CD14-positive monocyte (primary cell): ENCODE results near the gene NDUFB2. TPM values are rescaled to one million over a fixed set of nuclear protein-coding genes. Genes with fewer than 3 reads are reported as not detected.

Experiments
- DNase-seq, 3 donors: peaks; one replicate each; pipeline ENCODE4 v3.0.0-alpha.2; 2011 to 2022
- H2AFZ ChIP-seq: 2 replicates; pipeline ENCODE4 v1.6.0; 2012; ENCODE audit warnings: mild to moderate bottlenecking, low read depth, low read length, inconsistent platforms; ENCODE audit not compliant: insufficient read depth, poor library complexity, severe bottlenecking
- H3K27ac ChIP-seq, 2 donors: 1 replicate in 1 of 2; 2 replicates in 1 of 2; pipeline ENCODE4 v1.5.1; 2012 to 2013; ENCODE audit warnings: low read length in 2 of 2, control low read depth in 1 of 2, inconsistent platforms in 1 of 2, low read depth in 1 of 2, mild to moderate bottlenecking in 1 of 2
- H3K27me3 ChIP-seq, 2 donors: one replicate each; pipeline versions ENCODE4 v1.6.0 to v1.6.1; 2011 to 2013; ENCODE audit warnings: low read length in 2 of 2; ENCODE audit not compliant: control insufficient read depth in 2 of 2, insufficient read depth in 2 of 2
- H3K36me3 ChIP-seq, 2 donors: replicated peaks in 1 of 2; 1 replicate in 1 of 2; 2 replicates in 1 of 2; pipeline versions ENCODE4 v1.5.1 to v1.6.1; 2012 to 2013; ENCODE audit warnings: low read length in 2 of 2, control low read depth in 1 of 2, inconsistent platforms in 1 of 2, mild to moderate bottlenecking in 1 of 2; ENCODE audit not compliant: insufficient read depth in 2 of 2, control insufficient read depth in 1 of 2
- H3K4me1 ChIP-seq, 2 donors: 1 replicate in 1 of 2; 2 replicates in 1 of 2; pipeline versions ENCODE4 v1.5.1 to v1.6.1; 2012 to 2013; ENCODE audit warnings: low read length in 2 of 2, control low read depth in 1 of 2, inconsistent platforms in 1 of 2, mild to moderate bottlenecking in 1 of 2, moderate library complexity in 1 of 2; ENCODE audit not compliant: insufficient read depth in 2 of 2, control insufficient read depth in 1 of 2
- H3K4me2 ChIP-seq: replicated peaks from 2 replicates; pipeline ENCODE3; 2012; ENCODE audit warnings: low read length, moderate library complexity, mild to moderate bottlenecking; ENCODE audit not compliant: poor library complexity, severe bottlenecking; ENCODE audit errors: extremely low read depth
- H3K4me3 ChIP-seq, 3 experiments: fragments of 200-600 bp in 1 of 3; sonication (generic) in 1 of 3; replicated peaks in 1 of 3; 1 replicate in 2 of 3; 2 replicates in 1 of 3; pipeline ENCODE4 v1.5.1; 2011 to 2013; ENCODE audit warnings: low read length in 3 of 3, mild to moderate bottlenecking in 3 of 3, control low read depth in 2 of 3, low read depth in 2 of 3, inconsistent platforms in 1 of 3, moderate library complexity in 1 of 3
- H3K79me2 ChIP-seq: 2 replicates; pipeline ENCODE4 v1.6.0; 2012; ENCODE audit warnings: mild to moderate bottlenecking, control low read depth, inconsistent platforms, low read length, moderate library complexity; ENCODE audit not compliant: insufficient read depth
- H3K9ac ChIP-seq: 2 replicates; pipeline ENCODE4 v1.6.0; 2017; ENCODE audit warnings: low read length, mild to moderate bottlenecking; ENCODE audit not compliant: insufficient read depth, poor library complexity, severe bottlenecking
- H3K9me3 ChIP-seq, 2 donors: replicated peaks in 1 of 2; 1 replicate in 1 of 2; 2 replicates in 1 of 2; pipeline versions ENCODE4 v1.5.1 to v1.6.1; 2012 to 2013; ENCODE audit warnings: low read length in 2 of 2, control low read depth in 1 of 2; ENCODE audit not compliant: control insufficient read depth in 1 of 2, insufficient read depth in 1 of 2
- H4K20me1 ChIP-seq: 2 replicates; pipeline ENCODE4 v1.6.0; 2012; ENCODE audit warnings: mild to moderate bottlenecking, low read length, control low read depth, moderate library complexity; ENCODE audit not compliant: insufficient read depth
- H3K27ac Mint-ChIP-seq, 7 donors: one replicate each; pipeline ENCODE4 v1.8.0; 2020; ENCODE audit warnings: mild to moderate bottlenecking in 7 of 7, mixed read lengths in 7 of 7, moderate library complexity in 6 of 7, inconsistent platforms in 2 of 7
- H3K27me3 Mint-ChIP-seq, 3 donors: one replicate each; pipeline ENCODE4 v1.8.0; 2021 to 2022; ENCODE audit warnings: low read depth in 3 of 3, mild to moderate bottlenecking in 3 of 3, mixed read lengths in 3 of 3, moderate library complexity in 3 of 3, inconsistent platforms in 1 of 3
- H3K36me3 Mint-ChIP-seq, 2 donors: one replicate each; pipeline ENCODE4 v1.8.0; 2020; ENCODE audit warnings: mixed read lengths in 2 of 2, inconsistent platforms in 1 of 2, mild to moderate bottlenecking in 1 of 2
- H3K4me1 Mint-ChIP-seq: one replicate; pipeline ENCODE4 v1.8.0; 2020; ENCODE audit warnings: mild to moderate bottlenecking, mixed read lengths
- H3K4me3 Mint-ChIP-seq, 2 donors: one replicate each; pipeline ENCODE4 v1.8.0; 2020; ENCODE audit warnings: mild to moderate bottlenecking in 2 of 2, mixed read lengths in 2 of 2, moderate library complexity in 1 of 2
- H3K9me3 Mint-ChIP-seq, 7 donors: one replicate each; pipeline ENCODE4 v1.8.0; 2020 to 2022; ENCODE audit warnings: mixed read lengths in 7 of 7, mild to moderate bottlenecking in 6 of 7, moderate library complexity in 6 of 7, inconsistent platforms in 2 of 7
- CTCF ChIP-seq: fragments of 200-600 bp; IDR thresholded peaks from one replicate; pipeline ENCODE4 v1.8.0; 2022; ENCODE audit warnings: antibody characterized with exemption, mild to moderate bottlenecking
- WGBS: methylation state at CpG from one replicate; pipeline ENCODE4 v1.1.5; 2013; ENCODE audit warnings: missing lambda C conversion rate; ENCODE audit not compliant: insufficient coverage; 5-methylcytosine and 5-hydroxymethylcytosine counted together
- intact Hi-C, 2 donors: fragments of 100-400 bp; cut with micrococcal nuclease; formaldehyde crosslinking; loops; one replicate each; pipeline versions ENCODE4 v1.15.0 to v1.15.1; 2023
- polyA plus RNA-seq, 3 donors: library from polyadenylated mRNA; depleted of rRNA in 1 of 3; unstranded in 2 of 3; stranded (reverse) in 1 of 3; fragments of 300-500 nt in 2 of 3; fragments of >200 nt in 1 of 3; fragmentation: Illumina TruSeq in 2 of 3; gene quantifications; 1 replicate in 2 of 3; 2 replicates in 1 of 3; pipeline ENCODE4 v1.2.3, GENCODE V29; 2012 to 2021

The NDUFB2 gene
- polyA plus RNA-seq, 3 donors: 250 to 516 (median 479) TPM

GRCh38 chr7:140673774-140674155, 22.7 kb upstream of the NDUFB2 start:
- peaks cover 14 to 18% of the 10 kb centered on the region in 2 donors for H3K36me3 Mint-ChIP-seq

GRCh38 chr7:140674356-140674800, 22.1 kb upstream of the NDUFB2 start:
- peaks cover 42 to 49% of the 10 kb centered on the region in 2 donors for H3K4me1 ChIP-seq
- H4K20me1 ChIP-seq: no peaks in the 10 kb centered on the region
- Mint-ChIP-seq H3K36me3 (peaks cover 20 to 24% of the 10 kb centered on the region in 2 donors), H3K27ac (peak overlapping the region in 1 of 7 donors; percentile 12), H3K9me3 (peaks cover 0 to 2% (median 0%) of the 10 kb centered on the region in 7 donors), H3K4me1 (peaks cover 42% of the 10 kb centered on the region), H3K4me3 (peak overlapping the region; percentile 88 to 95), H3K27me3 (peaks cover 2 to 5% (median 3%) of the 10 kb centered on the region in 3 donors)
- peaks cover 11 to 20% of the 10 kb centered on the region in 2 donors for H3K36me3 ChIP-seq
- peaks cover 7% of the 10 kb centered on the region for H3K79me2 ChIP-seq
- intact Hi-C loops: no loop called here
- WGBS: 59% methylated on average over 4 of the region's 5 CpGs
- DNase-seq: no peak
- TF ChIP-seq CTCF: no peak
- no peak overlapping the region for H3K9ac ChIP-seq
- H3K4me2 ChIP-seq: peak overlapping the region; percentile 87
- no peak overlapping the region for H3K27ac ChIP-seq
- no peaks in the 10 kb centered on the region for H3K27me3 ChIP-seq
- H3K4me3 ChIP-seq: peak overlapping the region in 1 of 3 experiments; percentile 77
- H3K9me3 ChIP-seq: no peaks in the 10 kb centered on the region
- H2AFZ ChIP-seq: peak overlapping the region; percentile 86

More at GRCh38 chr7:140673774-140674155, 22.7 kb upstream of the NDUFB2 start:
- Histone ChIP-seq H3K4me1 (peaks cover 42 to 49% of the 10 kb centered on the region in 2 donors), H3K79me2 (peaks cover 7% of the 10 kb centered on the region), H3K27ac (no peak overlapping the region), H3K36me3 (peaks cover 5 to 14% of the 10 kb centered on the region in 2 donors), H3K9me3 (no peaks in the 10 kb centered on the region), H2AFZ (peak overlapping the region; percentile 86), H3K27me3 (no peaks in the 10 kb centered on the region), H4K20me1 (no peaks in the 10 kb centered on the region), H3K9ac (peak overlapping the region; percentile 81), H3K4me2 (peak overlapping the region; percentile 87), H3K4me3 (peak overlapping the region; percentile 60 to 77 (median 62))
- no peak for DNase-seq
- Mint-ChIP-seq H3K4me3 (peak overlapping the region; percentile 88 to 95), H3K4me1 (peaks cover 42% of the 10 kb centered on the region), H3K27ac (peak overlapping the region in 6 of 7 donors; percentile 19 to 89 (median 78)), H3K9me3 (peaks cover 0 to 2% (median 0%) of the 10 kb centered on the region in 7 donors), H3K27me3 (peaks cover 2 to 5% (median 3%) of the 10 kb centered on the region in 3 donors)
- TF ChIP-seq CTCF: no peak
- WGBS: 26% methylated on average over 16 of the region's 18 CpGs
- intact Hi-C loops: no loop called here
